Adrenal gland (tissue), 5 donors: ENCODE measurements around the gene ATP9A.

Experiments used
- CTCF ChIP-seq, 6 experiments: fragments of 450-650 bp in 4 of 6; fragments of 200-600 bp in 2 of 6; sonication (generic) in 1 of 6; IDR thresholded peaks; 1 replicate in 5 of 6; 2 replicates in 1 of 6; pipeline versions ENCODE4 v1.5.1 to v1.8.0; 2016 to 2021; ENCODE audit warnings: antibody characterized with exemption in 6 of 6, mild to moderate bottlenecking in 2 of 6, moderate library complexity in 1 of 6
- POLR2A ChIP-seq, 2 donors: fragments of 450-650 bp; IDR thresholded peaks; one replicate each; pipeline ENCODE4 v1.6.1; 2017; ENCODE audit warnings: antibody characterized with exemption in 2 of 2, mild to moderate bottlenecking in 2 of 2, moderate library complexity in 1 of 2
- donor health status: DM: no; HTN: no; CAD: no.

GRCh38 chr20:51747182-51747911, 20.8 kb downstream of the ATP9A start:
- TF ChIP-seq POLR2A (IDR thresholded peaks at IDR 0.05) (no peak), CTCF (IDR thresholded peaks at IDR 0.05) (no peak)
